NK-92 treated with Interleukin-12 subunit alpha and Interleukin-12 subunit beta, amount 100 ng/mL, for 24 hours (cell line): ENCODE measurements around the gene DNAJC3.

Experiments used
- DNase-seq: peaks from one replicate; lab custom pipeline; 2025; lab: John Stamatoyannopoulos, UW

DNAJC3 gene

GRCh38 chr13:95841894-95842293, 165.0 kb downstream of the DNAJC3 start:
- DNase-seq = no peak

GRCh38 chr13:95842898-95843297, 166.0 kb downstream of the DNAJC3 start:
- no peak for DNase-seq
